KMS-11 (cell line): ENCODE measurements around the gene NT5C1A.

Experiments used
- H2AFZ ChIP-seq: fragments of 200-600 bp; sonication (generic); 2 replicates; pipeline ENCODE4 v1.6.1; 2016; ENCODE audit warnings: antibody characterized with exemption, mixed run types, low read depth
- H3K27ac ChIP-seq: fragments of 200-600 bp; sonication (generic); 2 replicates; pipeline ENCODE4 v1.6.1; 2016; ENCODE audit warnings: mild to moderate bottlenecking, mixed run types
- H3K27me3 ChIP-seq: fragments of 200-600 bp; sonication (generic); 2 replicates; pipeline ENCODE4 v1.6.1; 2017; ENCODE audit warnings: mild to moderate bottlenecking, low read depth, mixed run types, moderate library complexity; ENCODE audit not compliant: insufficient read depth
- H3K36me3 ChIP-seq: fragments of 200-600 bp; sonication (generic); 2 replicates; pipeline ENCODE4 v1.6.1; 2017; ENCODE audit warnings: mild to moderate bottlenecking, mixed run types; ENCODE audit not compliant: insufficient read depth
- H3K4me1 ChIP-seq: fragments of 200-600 bp; sonication (generic); 2 replicates; pipeline ENCODE4 v1.6.1; 2016; ENCODE audit warnings: mild to moderate bottlenecking, low read depth, mixed run types; ENCODE audit not compliant: poor library complexity, severe bottlenecking
- H3K4me2 ChIP-seq: fragments of 200-600 bp; sonication (generic); 2 replicates; pipeline ENCODE4 v1.7.0; 2016; ENCODE audit warnings: mild to moderate bottlenecking, mixed run types
- H3K4me3 ChIP-seq: fragments of 200-600 bp; sonication (generic); IDR thresholded peaks from 2 replicates; pipeline ENCODE4 v1.6.1; 2017; ENCODE audit warnings: low read depth, low read length, mixed read lengths; ENCODE audit not compliant: insufficient read depth
- H3K79me2 ChIP-seq: fragments of 200-600 bp; sonication (generic); 2 replicates; pipeline ENCODE4 v1.6.1; 2016; ENCODE audit warnings: low read depth, mixed run types; ENCODE audit not compliant: insufficient read depth
- H3K9ac ChIP-seq: fragments of 200-600 bp; sonication (generic); 2 replicates; pipeline ENCODE4 v1.6.1; 2016; ENCODE audit warnings: mild to moderate bottlenecking, mixed run types
- H4K20me1 ChIP-seq: fragments of 200-600 bp; sonication (generic); 2 replicates; pipeline ENCODE4 v1.6.1; 2016; ENCODE audit warnings: mild to moderate bottlenecking, mixed run types; ENCODE audit not compliant: insufficient read depth
- TF ChIP-seq, protein P1 (sequence below): fragments of 200-600 bp; sonication (generic); conservative IDR thresholded peaks from 2 replicates; pipeline ENCODE4 v1.6.1; 2017; ENCODE audit warnings: low read depth, mild to moderate bottlenecking, antibody characterized with exemption, low read length, moderate library complexity, mixed read lengths

The NT5C1A gene

DNA sequence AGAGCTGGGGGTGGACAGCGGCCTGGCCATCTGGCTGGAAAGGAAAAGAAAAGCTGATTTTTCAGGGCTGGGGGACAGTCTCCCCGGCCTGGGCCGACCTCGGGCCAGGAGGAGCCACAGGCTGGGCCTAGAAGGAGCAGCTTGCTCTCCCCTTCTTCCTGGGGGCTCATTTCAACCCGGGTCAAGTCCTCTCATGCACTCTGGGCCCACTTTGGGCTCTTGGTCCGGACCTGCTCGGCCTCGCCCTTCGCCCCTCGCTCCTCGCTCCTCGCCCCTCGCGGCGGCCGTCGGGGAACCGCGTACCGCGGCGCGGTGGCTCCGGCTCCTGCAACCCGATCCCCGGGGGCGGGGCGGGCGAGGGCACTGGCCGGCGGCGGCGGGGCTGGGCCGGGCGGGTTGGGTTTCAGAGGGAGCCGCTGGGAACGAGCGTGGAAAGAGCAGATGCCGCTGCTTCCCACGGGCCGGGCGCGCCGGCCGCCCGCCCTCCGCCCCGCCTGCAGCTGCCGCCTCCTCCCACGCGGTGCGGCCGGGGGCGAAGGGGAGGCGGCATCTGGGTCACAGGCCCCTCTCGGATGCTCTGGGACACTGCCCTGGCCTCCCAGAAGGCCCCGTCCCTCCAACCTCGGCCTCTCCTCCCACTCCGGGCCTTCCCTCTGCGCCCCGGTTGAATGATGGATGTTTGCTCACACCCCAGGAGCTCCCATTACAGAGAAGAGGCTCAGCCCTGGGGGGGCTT lies 39.1 kb downstream of the NT5C1A start:
- H3K27me3 ChIP-seq: 0 out of 2 replicates have a peak, but pooled peaks cover 2% of the 10 kb centered on the region
- no peaks in the 10 kb centered on the region for H3K36me3 ChIP-seq
- H3K4me3 ChIP-seq: no peak overlapping the region
- no peak overlapping the region for H3K4me2 ChIP-seq
- no peak overlapping the region for H3K27ac ChIP-seq
- no peaks in the 10 kb centered on the region for H3K79me2 ChIP-seq
- no peak overlapping the region for H3K9ac ChIP-seq
- no peaks in the 10 kb centered on the region for H4K20me1 ChIP-seq
- TF ChIP-seq, protein P1, sequence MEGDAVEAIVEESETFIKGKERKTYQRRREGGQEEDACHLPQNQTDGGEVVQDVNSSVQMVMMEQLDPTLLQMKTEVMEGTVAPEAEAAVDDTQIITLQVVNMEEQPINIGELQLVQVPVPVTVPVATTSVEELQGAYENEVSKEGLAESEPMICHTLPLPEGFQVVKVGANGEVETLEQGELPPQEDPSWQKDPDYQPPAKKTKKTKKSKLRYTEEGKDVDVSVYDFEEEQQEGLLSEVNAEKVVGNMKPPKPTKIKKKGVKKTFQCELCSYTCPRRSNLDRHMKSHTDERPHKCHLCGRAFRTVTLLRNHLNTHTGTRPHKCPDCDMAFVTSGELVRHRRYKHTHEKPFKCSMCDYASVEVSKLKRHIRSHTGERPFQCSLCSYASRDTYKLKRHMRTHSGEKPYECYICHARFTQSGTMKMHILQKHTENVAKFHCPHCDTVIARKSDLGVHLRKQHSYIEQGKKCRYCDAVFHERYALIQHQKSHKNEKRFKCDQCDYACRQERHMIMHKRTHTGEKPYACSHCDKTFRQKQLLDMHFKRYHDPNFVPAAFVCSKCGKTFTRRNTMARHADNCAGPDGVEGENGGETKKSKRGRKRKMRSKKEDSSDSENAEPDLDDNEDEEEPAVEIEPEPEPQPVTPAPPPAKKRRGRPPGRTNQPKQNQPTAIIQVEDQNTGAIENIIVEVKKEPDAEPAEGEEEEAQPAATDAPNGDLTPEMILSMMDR: no peak
- no peak overlapping the region for H2AFZ ChIP-seq
- no peaks in the 10 kb centered on the region for H3K4me1 ChIP-seq

DNA sequence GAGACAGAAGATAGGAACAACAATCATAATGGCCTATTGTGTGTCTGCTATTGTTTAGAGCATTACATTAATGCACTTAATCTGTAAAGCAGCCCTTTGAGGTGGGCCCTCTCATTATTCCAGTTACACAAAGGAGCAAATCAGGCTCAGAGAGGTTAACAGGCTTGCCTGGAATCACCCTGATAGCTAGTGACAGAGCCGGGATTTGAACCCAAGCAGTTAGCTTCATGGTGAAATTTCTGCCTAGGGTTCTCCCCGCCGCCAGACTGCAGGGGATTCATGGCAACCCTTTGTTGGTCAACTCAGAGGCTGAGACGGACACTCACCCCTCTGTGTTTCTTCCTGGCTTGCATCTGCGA lies 39.6 kb downstream of the NT5C1A start:
- Histone ChIP-seq H3K27ac (no peak overlapping the region), H3K4me2 (no peak overlapping the region), H3K4me3 (no peak overlapping the region), H3K36me3 (no peaks in the 10 kb centered on the region), H3K79me2 (no peaks in the 10 kb centered on the region), H4K20me1 (no peaks in the 10 kb centered on the region), H3K27me3 (no peaks in the 10 kb centered on the region), H3K4me1 (no peaks in the 10 kb centered on the region), H2AFZ (no peak overlapping the region), H3K9ac (no peak overlapping the region)
- TF ChIP-seq, protein P1: no peak

DNA sequence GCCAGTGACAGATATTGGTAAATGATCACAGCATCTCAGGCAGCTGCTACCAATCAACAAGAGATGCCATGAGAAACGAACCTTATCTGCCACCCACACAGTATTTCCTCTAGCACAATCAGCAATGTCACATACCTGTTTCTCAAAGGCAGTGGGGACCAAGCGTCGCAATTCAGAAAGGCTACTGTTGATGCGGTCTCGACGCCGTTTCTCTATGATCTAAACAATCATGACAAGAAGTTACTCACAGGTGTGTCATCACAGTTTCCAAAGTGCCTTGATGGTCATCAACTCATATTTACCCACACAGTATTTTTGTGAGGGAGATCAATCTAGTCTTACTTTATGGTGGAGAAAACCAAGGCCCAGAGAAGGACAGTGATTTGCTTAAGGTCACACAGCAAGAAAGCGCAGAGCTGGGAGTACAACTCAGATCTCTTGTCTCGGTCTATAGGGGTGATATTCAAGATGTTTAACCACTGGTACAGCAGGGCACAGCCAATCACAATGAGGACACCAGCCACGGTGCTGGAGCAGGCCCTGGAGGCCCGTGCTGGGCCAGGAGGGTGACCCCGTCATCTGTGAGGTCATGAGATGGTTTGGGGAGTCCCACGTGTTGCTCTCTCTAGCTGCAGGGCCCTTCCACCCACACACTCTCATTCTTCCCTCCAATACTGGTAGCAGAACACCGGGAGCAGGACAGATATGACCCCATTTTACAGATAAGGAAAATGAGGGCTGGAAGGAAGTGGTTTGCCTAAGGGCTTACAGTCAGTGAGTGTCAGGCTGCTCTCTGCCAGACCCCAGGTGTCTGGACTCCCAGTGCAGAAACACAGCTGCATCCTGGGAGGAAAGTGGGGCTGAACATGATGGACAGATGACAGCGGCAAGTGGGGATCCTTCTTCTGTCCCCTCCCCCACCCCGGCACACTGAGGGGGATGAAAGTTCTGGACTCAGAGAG lies 40.3 kb downstream of the NT5C1A start:
- H3K4me2 ChIP-seq: no peak overlapping the region
- H2AFZ ChIP-seq: no peak overlapping the region
- H3K9ac ChIP-seq: no peak overlapping the region
- H4K20me1 ChIP-seq: no peaks in the 10 kb centered on the region
- H3K27ac ChIP-seq: no peak overlapping the region
- H3K4me3 ChIP-seq: no peak overlapping the region
- no peaks in the 10 kb centered on the region for H3K4me1 ChIP-seq
- no peaks in the 10 kb centered on the region for H3K27me3 ChIP-seq
- no peaks in the 10 kb centered on the region for H3K79me2 ChIP-seq
- TF ChIP-seq, protein P1: no peak
- H3K36me3 ChIP-seq: no peaks in the 10 kb centered on the region

DNA sequence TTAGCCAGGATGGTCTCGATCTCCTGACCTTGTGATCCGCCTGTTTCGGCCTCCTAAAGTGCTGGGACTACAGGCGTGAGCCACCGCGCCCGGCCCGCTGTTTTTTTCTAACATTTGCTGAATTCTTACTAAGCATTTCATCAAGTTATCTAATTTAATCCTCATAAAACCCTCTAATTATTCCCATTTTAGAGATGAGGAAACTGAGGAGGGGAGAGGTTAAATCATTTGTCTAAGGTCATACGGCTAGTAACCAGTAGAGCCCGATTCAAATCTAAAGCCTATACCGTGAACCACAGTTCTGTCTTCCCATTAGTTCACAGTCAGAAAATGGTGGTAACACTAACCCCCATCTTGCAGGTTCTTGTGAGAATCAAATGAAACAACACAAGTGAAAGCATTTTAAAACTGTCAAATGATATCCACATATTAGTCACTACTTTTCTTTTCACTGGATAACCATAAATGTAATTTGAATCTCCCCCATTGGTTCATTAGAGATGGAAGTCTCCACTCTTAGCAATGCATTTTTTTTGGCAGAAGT lies 43.0 kb downstream of the NT5C1A start:
- Histone ChIP-seq H3K9ac (no peak overlapping the region), H3K4me3 (no peak overlapping the region), H3K27me3 (no peaks in the 10 kb centered on the region), H4K20me1 (no peaks in the 10 kb centered on the region), H3K27ac (no peak overlapping the region), H3K4me2 (no peak overlapping the region), H2AFZ (no peak overlapping the region), H3K4me1 (no peaks in the 10 kb centered on the region), H3K36me3 (no peaks in the 10 kb centered on the region), H3K79me2 (no peaks in the 10 kb centered on the region)
- TF ChIP-seq, protein P1: no peak
